ENCODE data around the gene ARMC2. TPM values are rescaled to one million over a fixed set of nuclear protein-coding genes. Genes with fewer than 3 reads are reported as not detected.

The ARMC2 gene
- total RNA-seq, 2 experiments from 2014 or later, result 5.2 to 5.7 TPM

GRCh38 chr6:108839083-108839642 is 9.1 kb upstream of the ARMC2 start:
- DNase-seq, result no peak
- Mint-ChIP-seq H3K9me3 (no peaks in the 10 kb centered on the region), H3K36me3 (ENCODE audit: low read depth) (no peaks in the 10 kb centered on the region), H3K27ac (no peak overlapping the region), H3K4me1 (ENCODE audit: low read depth) (peaks cover 31% of the 10 kb centered on the region), H3K27me3 (peaks cover 4% of the 10 kb centered on the region), H3K4me3 (no peak overlapping the region)
- Histone ChIP-seq H3K4me1 (ENCODE audit: insufficient read depth, low read length) (peaks cover 13% of the 10 kb centered on the region), H3K36me3 (ENCODE audit: insufficient read depth, low read length) (no peaks in the 10 kb centered on the region), H3K9me3 (ENCODE audit: control insufficient read depth in 1 of 2, insufficient read depth in 1 of 2, low read length in 2 of 2) (no peaks in the 10 kb centered on the region), H3K27me3 (ENCODE audit: control insufficient read depth in 1 of 2, insufficient read depth in 2 of 2, low read length in 2 of 2) (no peaks in the 10 kb centered on the region), H3K27ac (ENCODE audit: low read depth in 1 of 2, low read length in 2 of 2) (no peak overlapping the region), H3K4me3 (ENCODE audit: low read length) (no peak overlapping the region)
- CTCF ChIA-PET, result interaction anchor here (0.6 to 0.8 kb wide), 2 partner anchors 19 to 297 kb away, joined by 3 to 4 read pairs; no protein-coding TSS in a partner anchor
- TF ChIP-seq CTCF (IDR thresholded peaks at IDR 0.05), result no peak
- ATAC-seq (ENCODE audit: poor library complexity), result no peak
- POLR2A ChIA-PET, result interaction anchor here (1.9 kb wide), 1 partner anchor 9 kb away, joined by 7 read pairs; the partner anchor contains the start of gene ARMC2
- intact Hi-C loops (cut with DNase I, micrococcal nuclease), result loop anchor here in 1 of 2 experiments (5.0 to 10.0 kb wide), 2 partner anchors 57 to 536 kb away; no protein-coding TSS in a partner anchor

GRCh38 chr6:108840919-108841318 is 7.3 kb upstream of the ARMC2 start:
- Histone ChIP-seq H3K27me3 (ENCODE audit: control insufficient read depth in 1 of 2, insufficient read depth in 2 of 2, low read length in 2 of 2) (no peaks in the 10 kb centered on the region), H3K27ac (ENCODE audit: low read depth in 1 of 2, low read length in 2 of 2) (no peak overlapping the region), H3K36me3 (ENCODE audit: insufficient read depth, low read length) (no peaks in the 10 kb centered on the region), H3K4me3 (ENCODE audit: low read length) (no peak overlapping the region), H3K9me3 (ENCODE audit: control insufficient read depth in 1 of 2, insufficient read depth in 1 of 2, low read length in 2 of 2) (no peaks in the 10 kb centered on the region), H3K4me1 (ENCODE audit: insufficient read depth, low read length) (peaks cover 13% of the 10 kb centered on the region)
- Mint-ChIP-seq H3K27me3 (peaks cover 4% of the 10 kb centered on the region), H3K27ac (no peak overlapping the region), H3K4me1 (ENCODE audit: low read depth) (peaks cover 22% of the 10 kb centered on the region), H3K36me3 (ENCODE audit: low read depth) (no peaks in the 10 kb centered on the region), H3K4me3 (no peak overlapping the region), H3K9me3 (no peaks in the 10 kb centered on the region)
- CTCF ChIA-PET, result no interaction called here
- POLR2A ChIA-PET, result no interaction called here
- intact Hi-C loops (cut with DNase I, micrococcal nuclease), result loop anchor here in 1 of 2 experiments (5.0 to 10.0 kb wide), 2 partner anchors 106 to 766 kb away; partner anchors contain the start of gene OSTM1
- DNase-seq, result no peak
- no peak for ATAC-seq (ENCODE audit: poor library complexity)
- no peak for TF ChIP-seq CTCF (IDR thresholded peaks at IDR 0.05)

GRCh38 chr6:108841377-108841855 is 6.8 kb upstream of the ARMC2 start:
- H3K4me3 ChIP-seq (ENCODE audit: low read length), result no peak overlapping the region
- H3K9me3 ChIP-seq (ENCODE audit: control insufficient read depth in 1 of 2, insufficient read depth in 1 of 2, low read length in 2 of 2), result no peaks in the 10 kb centered on the region
- ChIA-PET POLR2A (no interaction called here), CTCF (no interaction called here)
- Mint-ChIP-seq H3K27ac (no peak overlapping the region), H3K27me3 (peaks cover 4% of the 10 kb centered on the region), H3K9me3 (no peaks in the 10 kb centered on the region), H3K36me3 (ENCODE audit: low read depth) (no peaks in the 10 kb centered on the region), H3K4me1 (ENCODE audit: low read depth) (peaks cover 22% of the 10 kb centered on the region), H3K4me3 (no peak overlapping the region)
- no peaks in the 10 kb centered on the region for H3K36me3 ChIP-seq (ENCODE audit: insufficient read depth, low read length)
- peaks cover 13% of the 10 kb centered on the region for H3K4me1 ChIP-seq (ENCODE audit: insufficient read depth, low read length)
- no peak for ATAC-seq (ENCODE audit: poor library complexity)
- intact Hi-C loops (cut with DNase I, micrococcal nuclease), result loop anchor here in 1 of 2 experiments (5.0 to 10.0 kb wide), 2 partner anchors 106 to 767 kb away; partner anchors contain the start of gene OSTM1
- H3K27me3 ChIP-seq (ENCODE audit: control insufficient read depth in 1 of 2, insufficient read depth in 2 of 2, low read length in 2 of 2), result no peaks in the 10 kb centered on the region
- no peak for TF ChIP-seq CTCF (IDR thresholded peaks at IDR 0.05)
- peak in 2 of 14 experiments; percentile 42 to 43 for DNase-seq
- no peak overlapping the region for H3K27ac ChIP-seq (ENCODE audit: low read depth in 1 of 2, low read length in 2 of 2)
